AG04450 (cell line): ENCODE data around the gene NCOA6. TPM values are rescaled to one million over a fixed set of nuclear protein-coding genes. Genes with fewer than 3 reads are reported as not detected.

ENCODE experiments used
- CTCF ChIA-PET: fragments of 300-600, 350-600 bp; formaldehyde crosslinking; extraction: SDS; loops from one replicate; lab custom pipeline; 2022; ENCODE audit warnings: antibody characterized with exemption, inconsistent platforms; lab: Charles Lee
- POLR2A ChIA-PET: fragments of 350-600 bp; formaldehyde crosslinking; extraction: SDS; loops from one replicate; lab custom pipeline; 2021; ENCODE audit warnings: antibody characterized with exemption, inconsistent platforms; lab: Yijun Ruan, JAX
- DNase-seq: peaks from one replicate; pipeline ENCODE4 v3.0.0-alpha.2; 2011; ENCODE audit warnings: low read depth, low spot score
- H3K27ac ChIP-seq: one replicate; pipeline ENCODE4 v1.5.1; 2012; ENCODE audit warnings: low read depth, low read length, control low read depth
- H3K27me3 ChIP-seq: one replicate; pipeline ENCODE4 v1.6.0; 2012; ENCODE audit warnings: low read length; ENCODE audit not compliant: control insufficient read depth, insufficient read depth
- H3K4me3 ChIP-seq: 2 replicates; pipeline ENCODE4 v1.5.1; 2011; ENCODE audit warnings: mild to moderate bottlenecking, low read depth, low read length, control low read depth
- H3K9me3 ChIP-seq: 2 replicates; pipeline ENCODE4 v1.5.1; 2012; ENCODE audit warnings: low read length; ENCODE audit not compliant: control insufficient read depth, insufficient read depth
- polyA plus RNA-seq: library from polyadenylated mRNA; depleted of rRNA; stranded (reverse); fragments of >200 nt; gene quantifications from 2 replicates; pipeline ENCODE4 v1.2.3, GENCODE V29; 2011; rRNA removed
- small RNA-seq: library from RNA; depleted of rRNA; stranded (forward); fragments of <200 nt; gene quantifications from one replicate; pipeline ENCODE3, GENCODE V24; 2012; ENCODE audit warnings: low read depth; ENCODE audit not compliant: insufficient read length
- TF ChIP-seq, protein P1 (sequence below): IDR thresholded peaks from 2 replicates; pipeline ENCODE4 v1.5.1; 2011; ENCODE audit warnings: low read depth, low read length, control low read depth, inconsistent platforms

Gene NCOA6
- polyA plus RNA-seq, 1 experiment: 15.5 TPM

DNA sequence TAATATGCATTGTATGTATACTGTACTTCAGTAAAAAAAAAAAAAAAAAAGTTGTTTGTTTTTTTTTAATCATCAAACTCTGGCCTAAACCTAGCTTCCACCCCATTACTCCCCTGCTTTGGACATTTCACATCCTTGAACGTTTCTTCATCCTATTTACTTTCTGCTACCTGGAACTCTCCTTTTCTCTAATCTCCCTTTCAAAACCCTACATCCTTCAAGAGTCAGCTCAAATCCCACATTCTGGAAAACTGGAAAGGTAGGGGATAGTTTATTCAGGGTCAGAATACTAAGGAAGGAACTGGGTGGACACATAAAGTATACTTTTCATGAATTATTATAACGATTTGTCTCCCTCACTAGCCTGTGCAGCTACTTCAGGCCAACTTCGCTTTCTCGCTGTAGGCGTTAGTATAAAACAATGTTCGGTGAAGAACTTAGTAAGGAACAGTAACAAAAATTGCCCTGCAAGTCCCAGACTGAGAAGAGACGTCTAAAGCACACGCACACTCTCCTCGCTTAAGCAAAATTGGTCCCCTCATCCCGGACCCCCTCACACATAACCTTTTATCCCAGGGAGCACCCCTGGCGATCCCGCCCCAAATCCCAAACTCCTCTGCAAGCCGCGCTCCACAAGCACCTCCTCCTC lies 149.3 kb downstream of the NCOA6 start:
- H3K27ac ChIP-seq: no peak overlapping the region
- ChIA-PET POLR2A (interaction anchor here (0.7 to 1.2 kb wide), 2 partner anchors 15 to 28 kb away, joined by 4 to 5 read pairs; partner anchors contain the start of gene TP53INP2), CTCF (no interaction called here)
- no peaks in the 10 kb centered on the region for H3K27me3 ChIP-seq
- no peaks in the 10 kb centered on the region for H3K9me3 ChIP-seq
- DNase-seq: no peak
- TF ChIP-seq, protein P1, sequence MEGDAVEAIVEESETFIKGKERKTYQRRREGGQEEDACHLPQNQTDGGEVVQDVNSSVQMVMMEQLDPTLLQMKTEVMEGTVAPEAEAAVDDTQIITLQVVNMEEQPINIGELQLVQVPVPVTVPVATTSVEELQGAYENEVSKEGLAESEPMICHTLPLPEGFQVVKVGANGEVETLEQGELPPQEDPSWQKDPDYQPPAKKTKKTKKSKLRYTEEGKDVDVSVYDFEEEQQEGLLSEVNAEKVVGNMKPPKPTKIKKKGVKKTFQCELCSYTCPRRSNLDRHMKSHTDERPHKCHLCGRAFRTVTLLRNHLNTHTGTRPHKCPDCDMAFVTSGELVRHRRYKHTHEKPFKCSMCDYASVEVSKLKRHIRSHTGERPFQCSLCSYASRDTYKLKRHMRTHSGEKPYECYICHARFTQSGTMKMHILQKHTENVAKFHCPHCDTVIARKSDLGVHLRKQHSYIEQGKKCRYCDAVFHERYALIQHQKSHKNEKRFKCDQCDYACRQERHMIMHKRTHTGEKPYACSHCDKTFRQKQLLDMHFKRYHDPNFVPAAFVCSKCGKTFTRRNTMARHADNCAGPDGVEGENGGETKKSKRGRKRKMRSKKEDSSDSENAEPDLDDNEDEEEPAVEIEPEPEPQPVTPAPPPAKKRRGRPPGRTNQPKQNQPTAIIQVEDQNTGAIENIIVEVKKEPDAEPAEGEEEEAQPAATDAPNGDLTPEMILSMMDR: no peak
- peak overlapping the region; percentile 87 for H3K4me3 ChIP-seq

DNA sequence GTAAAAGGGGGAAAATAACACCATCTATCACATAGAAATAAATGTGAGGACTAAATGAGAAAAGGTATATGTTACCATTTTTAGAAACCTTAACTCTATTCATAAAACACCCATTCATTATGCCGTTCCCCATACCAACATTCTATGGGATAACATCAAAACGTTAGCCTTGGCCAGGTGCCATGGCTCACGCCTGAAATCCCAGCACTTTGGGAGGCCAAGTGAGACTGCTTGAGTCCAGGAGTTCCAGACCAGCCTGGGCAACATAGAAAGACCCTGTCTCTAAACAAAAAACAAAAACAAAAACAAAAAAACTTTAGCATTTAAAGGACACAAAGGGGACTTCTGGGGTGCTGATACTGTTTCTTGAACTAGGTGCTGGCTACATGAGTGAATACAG lies 149.9 kb downstream of the NCOA6 start:
- POLR2A ChIA-PET: interaction anchor here (0.7 to 1.2 kb wide), 2 partner anchors 15 to 29 kb away, joined by 4 to 5 read pairs; partner anchors contain the start of gene TP53INP2

DNA sequence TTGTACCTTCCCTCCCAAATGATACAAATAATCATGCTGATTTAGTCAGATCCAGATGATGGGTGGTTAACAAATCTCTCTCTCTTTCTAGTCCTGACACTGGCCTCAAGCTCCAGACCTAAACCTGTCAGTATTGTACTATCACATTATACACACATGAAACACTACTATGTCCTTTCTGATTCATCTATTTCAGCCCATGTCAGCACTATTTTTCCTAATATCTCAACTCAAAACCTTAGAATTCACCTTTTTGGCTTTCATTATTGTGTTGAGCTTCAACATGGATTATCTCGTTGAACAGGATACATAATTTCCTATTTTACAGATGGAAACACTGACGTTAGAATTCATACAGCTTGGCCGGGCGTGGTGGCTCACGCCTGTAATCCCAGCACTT lies 152.0 kb downstream of the NCOA6 start:
- ChIA-PET CTCF (no interaction called here), POLR2A (no interaction called here)
- H3K27ac ChIP-seq: no peak overlapping the region
- H3K9me3 ChIP-seq: no peaks in the 10 kb centered on the region
- TF ChIP-seq, protein P1: no peak
- H3K4me3 ChIP-seq: no peak overlapping the region
- DNase-seq: no peak
- H3K27me3 ChIP-seq: no peaks in the 10 kb centered on the region

More for the DNA sequence above, 149.9 kb downstream of the NCOA6 start:
- no peak overlapping the region for H3K4me3 ChIP-seq
- no peak overlapping the region for H3K27ac ChIP-seq
- no peaks in the 10 kb centered on the region for H3K9me3 ChIP-seq
- H3K27me3 ChIP-seq: no peaks in the 10 kb centered on the region
- DNase-seq: no peak
- TF ChIP-seq, protein P1: no peak
- CTCF ChIA-PET: interaction anchor here (0.7 kb wide), 1 partner anchor 37 kb away, joined by 3 read pairs; no protein-coding TSS in a partner anchor

DNA sequence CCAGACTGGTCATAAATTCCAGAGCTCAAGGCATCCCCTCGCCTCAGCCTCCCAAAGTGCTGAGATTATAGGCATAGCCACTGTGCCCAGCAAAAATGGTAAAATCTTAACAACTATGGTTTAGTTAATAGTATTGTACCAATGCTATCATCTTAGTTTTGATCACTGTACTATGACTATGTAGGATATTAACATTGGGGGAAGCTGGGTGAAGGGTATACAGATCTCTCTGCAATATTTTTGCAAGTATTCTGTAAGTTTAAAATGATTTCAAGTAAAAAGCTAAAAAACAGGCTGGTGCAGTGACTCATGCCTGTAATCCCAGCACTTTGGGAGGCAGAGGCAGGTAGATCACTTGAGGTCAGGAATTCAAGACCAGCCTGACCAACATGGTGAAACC lies 156.4 kb downstream of the NCOA6 start:
- ChIA-PET POLR2A (interaction anchor here (0.7 kb wide), 1 partner anchor 12 kb away, joined by 9 read pairs; no protein-coding TSS in a partner anchor), CTCF (no interaction called here)
- Histone ChIP-seq H3K9me3 (no peaks in the 10 kb centered on the region), H3K4me3 (no peak overlapping the region), H3K27ac (no peak overlapping the region), H3K27me3 (no peaks in the 10 kb centered on the region)
- DNase-seq: no peak
- TF ChIP-seq, protein P1: no peak

Small RNAs within 50 kb of the gene (small RNA-seq; reads per million reads assigned to genes)
- gene AL118520.1: not detected

Other genes starting within 250 kb of the NCOA6 start
- gene PIGU, start 148.6 kb downstream of the NCOA6 start, polyA plus RNA-seq: 42.2 and 54.8 TPM in 2 replicates
- 5.9 and 8.6 TPM in 2 replicates for gene TP53INP2, start 121.3 kb downstream of the NCOA6 start, polyA plus RNA-seq
- 12.1 and 16.2 TPM in 2 replicates for gene GGT7, start 47.2 kb upstream of the NCOA6 start, polyA plus RNA-seq
- 37.3 and 43.6 TPM in 2 replicates for gene ACSS2, start 51.0 kb upstream of the NCOA6 start, polyA plus RNA-seq
- 71.6 and 77.4 TPM in 2 replicates for gene GSS, start 130.2 kb upstream of the NCOA6 start, polyA plus RNA-seq
- gene MYH7B, start 130.2 kb upstream of the NCOA6 start, polyA plus RNA-seq: 0.02 and 0.20 TPM in 2 replicates